HG03432 (cell line): Measurements from ENCODE around the gene ANXA10.
"Not testable (repeated sequence)": the region's sequence is repeated elsewhere in the genome, so short reads cannot be mapped to it uniquely, and the experiment has no call there.

Source experiments
- ATAC-seq: cut with Tn5 transposase; IDR thresholded peaks from one replicate; pipeline ENCODE4 v1.9.1; 2021; ENCODE audit warnings: mild to moderate bottlenecking, moderate library complexity; ENCODE audit not compliant: unreplicated experiment

ANXA10 gene

GRCh38 chr4:168118116-168118655 is 25.8 kb downstream of the ANXA10 start:
- ATAC-seq: no peak

DNA sequence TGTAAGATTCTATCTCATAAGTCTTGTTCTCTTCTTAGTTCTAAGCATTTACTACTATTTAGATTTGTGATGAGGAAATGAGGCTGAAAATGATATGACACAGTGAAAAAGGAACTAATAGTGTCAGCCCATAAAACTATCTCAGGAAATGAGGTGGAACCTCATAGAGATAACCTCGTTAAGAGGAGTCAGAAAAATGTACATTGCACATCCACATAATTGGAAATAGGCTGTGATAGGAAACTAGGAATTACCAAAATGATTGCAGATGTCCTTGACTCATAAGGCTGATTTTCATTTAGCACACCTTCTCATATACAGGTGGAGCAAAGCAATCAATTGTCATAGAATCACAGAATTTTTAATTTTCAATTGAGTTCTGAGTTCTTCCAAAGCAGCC is 26.8 kb downstream of the ANXA10 start:
- no peak for ATAC-seq

DNA sequence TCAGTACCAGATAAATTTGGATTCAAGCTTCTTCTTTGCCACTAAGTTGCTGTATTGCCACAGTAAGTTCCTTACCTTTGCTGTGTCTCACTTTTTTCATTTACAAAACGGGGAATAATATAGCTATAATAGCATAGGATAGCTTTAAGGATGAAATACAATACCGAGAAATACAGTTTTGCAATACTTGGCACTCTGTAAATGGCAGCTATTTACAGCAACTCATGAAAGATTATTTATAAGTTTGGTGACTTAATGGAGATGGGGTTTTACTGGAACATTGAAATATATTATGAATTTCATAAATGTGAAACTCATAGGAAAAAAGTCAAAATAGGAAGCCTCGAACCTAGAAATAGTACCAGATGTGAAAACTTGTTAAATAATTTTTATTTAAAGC is 27.6 kb downstream of the ANXA10 start:
- ATAC-seq: no peak

GRCh38 chr4:168120811-168121210 is 28.5 kb downstream of the ANXA10 start:
- ATAC-seq: no peak

- no peak for ATAC-seq
These were observed 31.8 kb downstream of the ANXA10 start for GRCh38 chr4:168124008-168124641.

GRCh38 chr4:168126952-168127351 is 34.6 kb downstream of the ANXA10 start:
- ATAC-seq: no peak

DNA sequence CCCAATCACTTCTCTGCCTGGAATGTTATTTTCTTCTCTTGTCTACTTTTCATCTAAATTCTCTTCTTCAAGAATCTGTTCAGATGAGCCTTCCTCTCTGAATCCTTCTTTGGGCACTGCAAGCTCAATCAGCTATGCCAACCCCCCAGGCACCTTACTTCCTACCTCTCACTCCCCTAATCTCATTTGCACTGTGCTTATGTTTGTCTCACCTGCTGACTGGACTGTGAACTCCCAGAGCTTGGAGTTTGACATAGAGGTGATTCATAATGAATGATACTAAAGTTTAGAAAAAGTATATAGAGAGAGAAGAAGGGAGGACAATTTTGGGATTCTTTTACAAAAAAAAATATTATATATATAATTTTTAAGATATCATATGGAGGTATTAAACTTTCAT is 36.3 kb downstream of the ANXA10 start:
- no peak for ATAC-seq

GRCh38 chr4:168129046-168129772 is 36.9 kb downstream of the ANXA10 start:
- no peak for ATAC-seq

DNA sequence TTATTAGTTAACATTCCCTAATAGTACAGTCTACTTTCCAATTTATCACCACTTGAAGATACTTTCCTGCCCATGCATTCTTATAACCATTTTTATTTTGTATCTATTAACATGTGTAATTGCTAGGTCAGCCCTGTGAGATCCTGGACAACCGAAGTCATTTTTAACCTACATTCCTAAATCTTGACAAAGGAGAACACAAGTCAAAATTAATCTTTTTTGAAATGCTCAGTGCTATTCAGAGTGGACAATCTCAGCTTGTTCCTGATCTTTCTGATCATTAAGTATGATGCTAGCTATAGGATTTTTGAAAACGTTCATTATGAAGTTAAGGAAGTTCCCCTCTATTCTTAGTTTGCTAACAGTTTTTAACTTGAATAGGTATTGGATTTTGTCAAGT is 37.5 kb downstream of the ANXA10 start:
- ATAC-seq: no peak

DNA sequence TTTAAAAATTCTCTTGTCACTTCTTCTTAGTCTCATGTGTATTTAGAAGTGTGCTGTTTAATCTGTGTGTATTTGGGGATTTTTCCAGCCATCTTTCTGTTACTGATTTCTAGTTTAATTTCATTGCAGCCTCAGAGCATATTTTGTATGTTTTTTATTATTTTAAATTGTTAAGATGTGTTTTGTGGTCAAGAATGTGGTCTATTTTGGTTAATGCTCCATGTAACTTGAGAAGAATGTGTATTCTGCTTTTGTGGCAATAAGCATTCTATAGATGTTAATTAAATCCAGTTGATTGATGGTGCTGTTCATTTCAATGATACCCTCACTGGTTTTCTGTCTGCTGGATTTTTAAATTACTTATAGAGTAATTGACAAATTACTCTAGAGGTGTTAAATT is 38.9 kb downstream of the ANXA10 start:
- ATAC-seq: no peak

GRCh38 chr4:168134651-168135050 is 42.3 kb downstream of the ANXA10 start:
- no peak for ATAC-seq

- not testable (repeated sequence) for ATAC-seq
These were observed 43.5 kb downstream of the ANXA10 start for GRCh38 chr4:168135860-168136259.

GRCh38 chr4:168137695-168138094 is 45.4 kb downstream of the ANXA10 start:
- ATAC-seq: not testable (repeated sequence)

DNA sequence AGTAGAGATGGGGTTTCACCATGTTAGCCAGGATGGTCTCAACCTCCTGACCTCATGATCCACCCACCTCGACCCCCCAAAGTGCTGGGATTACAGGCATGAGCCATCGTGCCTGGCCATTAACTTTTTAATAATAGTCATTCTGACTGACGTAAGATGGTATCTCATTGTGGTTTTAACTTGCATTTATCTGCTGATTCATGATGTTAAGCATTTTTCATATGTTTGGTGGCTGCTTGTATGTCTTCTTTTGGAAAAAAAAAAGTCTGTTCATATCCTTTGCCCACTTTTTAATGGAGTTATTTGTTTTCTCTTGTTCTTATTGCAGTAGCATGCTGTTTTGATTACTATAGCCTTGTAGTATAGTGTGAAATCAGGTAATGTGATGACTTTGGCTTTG is 45.8 kb downstream of the ANXA10 start:
- ATAC-seq: no peak

DNA sequence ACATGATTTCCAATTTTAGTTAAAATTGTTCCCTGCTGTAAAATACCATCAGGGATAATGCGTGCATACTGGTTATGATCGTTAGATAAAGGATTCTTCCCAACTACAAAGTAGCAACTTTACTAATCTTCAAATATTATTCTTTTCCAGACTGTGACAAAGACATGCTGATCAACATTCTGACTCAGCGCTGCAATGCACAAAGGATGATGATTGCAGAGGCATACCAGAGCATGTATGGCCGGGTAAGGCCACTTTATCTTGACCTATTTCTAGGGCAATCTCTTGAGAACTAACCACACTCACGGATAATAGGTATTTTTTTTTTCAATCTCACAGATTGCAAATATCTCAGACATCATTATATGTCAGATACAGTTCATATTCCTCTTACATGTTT is 47.0 kb downstream of the ANXA10 start:
- no peak for ATAC-seq

- ATAC-seq: no peak
These were observed 49.4 kb downstream of the ANXA10 start for GRCh38 chr4:168141733-168142132.

GRCh38 chr4:168143601-168144000 is 51.3 kb downstream of the ANXA10 start:
- no peak for ATAC-seq

- ATAC-seq: no peak
These were observed 58.2 kb downstream of the ANXA10 start for GRCh38 chr4:168150420-168151050.

- ATAC-seq: no peak
These were observed 59.0 kb downstream of the ANXA10 start for GRCh38 chr4:168151327-168151726.

DNA sequence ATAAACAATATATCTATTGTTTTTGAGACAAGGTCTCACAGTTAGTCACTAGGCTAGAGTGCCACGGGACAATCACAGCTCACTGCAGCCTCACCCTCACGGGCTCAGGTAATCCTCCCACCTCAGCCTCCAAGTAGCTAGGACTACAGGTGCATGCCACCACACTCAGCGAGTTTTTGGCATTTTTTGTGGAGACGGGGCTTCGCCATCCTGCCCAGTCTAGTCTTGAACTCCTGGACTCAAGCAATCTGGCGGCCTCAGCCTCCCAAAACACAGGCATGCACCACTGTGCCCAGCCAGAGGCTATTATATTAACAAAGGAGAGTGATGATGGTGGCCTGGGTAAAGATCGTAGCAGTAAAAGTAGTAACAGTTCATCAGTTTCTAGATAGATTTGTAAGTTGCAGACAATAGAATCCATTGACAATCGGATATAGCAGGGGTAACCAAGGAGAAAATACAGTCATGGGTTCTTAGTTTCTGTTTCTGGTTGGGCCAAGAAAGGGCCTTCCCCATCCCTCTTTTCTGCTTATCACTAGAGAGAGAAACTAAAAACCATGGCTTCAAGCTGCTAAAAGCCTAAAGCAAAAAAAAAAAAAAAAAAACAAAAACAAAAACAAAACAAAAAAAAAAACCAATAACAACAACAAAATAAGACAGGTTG is 60.6 kb downstream of the ANXA10 start:
- peak; percentile 57 for ATAC-seq
